ENCODE results near the gene RRP9.

The RRP9 gene

DNA sequence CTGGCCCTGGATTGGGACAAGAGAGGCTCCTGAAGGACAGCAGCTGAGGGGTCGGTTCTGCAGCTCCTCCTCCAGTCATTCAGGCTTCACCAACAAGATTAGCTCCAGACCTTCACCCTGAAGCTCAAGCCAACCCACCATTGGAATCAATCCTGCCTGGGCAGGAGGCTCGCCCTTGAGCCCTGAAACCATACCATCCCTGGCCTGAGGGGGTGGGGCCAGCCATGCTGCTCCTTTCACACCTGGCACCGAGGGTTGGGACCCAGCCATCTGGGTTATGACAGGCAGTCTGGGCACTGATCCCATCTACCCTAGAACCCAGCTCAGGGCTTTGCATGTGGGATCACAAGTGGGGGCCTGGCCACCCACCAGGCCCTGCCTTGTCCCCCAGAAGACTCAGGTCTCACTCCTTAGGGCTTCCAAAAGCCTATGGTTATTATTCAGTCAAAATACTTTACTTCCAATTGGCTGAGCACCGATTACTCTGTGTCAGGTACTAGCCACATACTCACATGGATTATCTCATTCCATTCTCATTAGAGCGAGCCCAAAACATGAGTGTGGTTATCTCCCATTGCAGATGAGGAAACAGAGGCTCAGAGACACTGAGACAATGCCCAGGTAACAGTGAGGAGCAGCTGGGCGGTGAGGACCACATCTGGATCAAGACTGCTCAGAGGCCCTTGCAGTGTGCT, 29.0 kb upstream of the RRP9 start:
- DNase-seq = no peak

DNA sequence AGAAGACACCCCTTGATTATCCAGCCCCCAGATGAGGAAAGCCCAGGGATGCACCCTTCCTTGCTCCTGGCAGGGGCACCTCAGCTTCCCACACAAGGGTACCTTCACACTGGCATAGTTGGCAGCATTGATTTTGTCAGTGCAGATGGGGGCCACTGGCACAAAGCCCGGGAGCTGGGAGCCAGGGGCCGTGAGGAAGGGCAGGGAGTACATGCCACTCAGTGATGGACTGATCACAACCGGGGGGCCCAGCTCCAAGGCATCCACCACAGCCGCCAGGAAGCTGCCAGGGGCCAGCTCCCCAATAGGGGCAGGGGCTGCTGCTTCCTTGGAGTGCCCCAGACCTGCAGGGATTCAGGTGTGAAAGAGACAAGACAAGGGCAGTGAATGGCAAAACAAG, 28.1 kb upstream of the RRP9 start:
- DNase-seq = no peak

DNA sequence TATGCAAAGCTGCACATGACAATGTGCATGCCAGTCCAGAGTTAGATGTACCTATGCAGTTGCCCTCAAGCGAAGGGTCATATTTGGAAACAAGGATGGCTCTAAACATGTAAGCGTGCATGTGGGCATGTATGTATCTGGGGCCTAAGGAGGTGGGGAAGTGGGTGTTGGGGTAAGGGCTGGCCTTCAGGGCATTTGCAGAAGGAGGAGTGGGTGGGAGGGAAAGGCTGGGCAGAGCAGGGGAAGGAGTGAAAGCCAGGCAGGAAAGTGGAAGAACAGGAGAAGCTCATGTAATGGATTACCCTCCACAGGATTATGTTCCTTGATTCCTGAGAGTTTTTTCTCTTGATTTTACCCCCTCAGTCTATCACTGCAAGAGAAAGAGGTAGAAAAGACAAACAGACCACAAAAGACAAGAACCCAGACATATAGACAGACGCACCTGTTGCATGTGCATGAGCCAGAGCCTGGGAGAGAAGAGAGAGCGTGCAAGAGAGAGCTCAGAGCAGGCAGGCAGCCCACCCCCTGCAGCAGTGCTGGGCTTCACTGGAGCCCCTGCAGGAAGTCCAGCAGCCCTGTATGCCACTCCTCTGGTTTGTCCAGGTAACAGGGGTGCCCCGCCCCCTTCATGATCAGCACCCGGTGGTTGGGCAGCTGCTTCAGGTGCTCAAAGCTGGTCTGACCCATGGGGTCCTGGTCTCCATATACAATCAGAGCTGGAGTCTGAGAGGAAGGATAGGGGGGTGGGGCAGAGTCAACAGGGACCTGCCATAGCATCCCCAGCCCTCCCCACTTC, 27.4 kb upstream of the RRP9 start:
- DNase-seq = no peak

DNA sequence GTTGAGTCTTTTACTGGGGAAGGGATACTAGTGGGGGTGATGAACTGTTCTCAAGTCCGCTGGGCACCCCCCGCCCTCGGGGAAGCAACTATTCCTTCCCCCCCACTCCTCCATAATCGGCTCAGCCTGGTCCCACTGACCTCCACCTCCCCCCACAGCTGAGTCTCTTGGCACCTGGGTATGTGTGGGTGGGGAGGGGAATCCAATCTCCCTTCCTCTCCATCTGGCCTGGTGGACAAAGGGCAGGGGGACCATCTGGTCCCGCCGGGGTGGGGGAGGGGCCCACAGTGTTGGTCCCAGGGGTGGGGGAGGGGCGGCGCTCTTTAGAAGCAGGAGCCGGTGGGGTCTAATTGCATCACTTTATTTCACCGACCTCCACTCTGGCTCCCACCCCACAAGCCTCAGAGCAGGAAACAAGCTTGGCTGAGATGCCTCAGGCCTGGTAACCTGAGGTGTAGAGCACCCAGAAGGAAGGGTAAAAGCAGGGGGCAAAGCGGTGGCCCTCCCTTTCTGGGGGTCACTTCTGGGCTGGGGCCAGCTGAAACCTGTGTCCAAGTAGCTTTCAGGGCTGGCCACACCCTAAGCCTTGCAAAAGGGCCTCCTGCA, 26.6 kb upstream of the RRP9 start:
- DNase-seq = no peak

DNA sequence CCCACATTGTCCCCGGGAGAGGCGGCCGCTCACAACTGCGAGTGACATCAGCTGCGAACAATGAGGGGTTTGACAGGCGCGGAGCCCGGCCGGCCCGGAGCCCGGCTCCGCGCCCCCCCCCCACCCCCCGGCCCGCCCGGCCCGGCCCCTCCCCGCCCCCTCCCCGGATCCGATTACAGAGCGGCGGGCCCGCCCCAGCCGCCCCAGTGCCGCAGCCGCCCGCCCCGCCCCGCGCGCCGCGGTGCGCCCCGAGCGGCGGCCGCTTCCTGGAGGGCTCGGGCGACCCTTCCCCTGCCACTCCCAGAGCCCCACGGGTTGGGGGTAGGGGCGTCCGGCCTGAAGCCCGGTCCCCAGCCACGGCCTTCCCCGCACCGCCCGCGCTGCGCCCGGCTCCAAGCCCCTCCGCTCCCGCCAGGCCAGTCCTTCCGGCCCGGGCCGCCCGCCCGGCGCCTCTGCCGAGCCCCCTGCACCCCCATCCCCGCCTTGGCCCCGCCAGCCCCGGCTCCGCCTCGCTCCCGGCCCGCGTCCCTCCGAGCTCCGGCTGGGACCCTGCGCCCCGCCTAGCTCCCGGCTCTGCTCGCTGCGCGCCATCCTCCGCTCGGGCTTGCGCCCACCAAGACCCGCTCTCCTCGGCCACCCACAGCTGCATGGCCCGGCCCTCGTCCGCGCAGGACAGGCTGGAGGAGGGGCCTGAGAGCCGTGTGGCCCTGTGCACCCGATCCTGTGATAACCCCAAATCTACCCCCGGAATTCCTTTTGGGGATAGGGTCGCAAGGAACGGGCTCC, 25.9 kb upstream of the RRP9 start, which contains the start of gene PCBP4:
Gene PCBP4 (minus strand): TSS at position 71 of the 786 bp plus-strand sequence. CDS start 6,214 bp downstream, outside the sequence.
- DNase-seq = no peak

DNA sequence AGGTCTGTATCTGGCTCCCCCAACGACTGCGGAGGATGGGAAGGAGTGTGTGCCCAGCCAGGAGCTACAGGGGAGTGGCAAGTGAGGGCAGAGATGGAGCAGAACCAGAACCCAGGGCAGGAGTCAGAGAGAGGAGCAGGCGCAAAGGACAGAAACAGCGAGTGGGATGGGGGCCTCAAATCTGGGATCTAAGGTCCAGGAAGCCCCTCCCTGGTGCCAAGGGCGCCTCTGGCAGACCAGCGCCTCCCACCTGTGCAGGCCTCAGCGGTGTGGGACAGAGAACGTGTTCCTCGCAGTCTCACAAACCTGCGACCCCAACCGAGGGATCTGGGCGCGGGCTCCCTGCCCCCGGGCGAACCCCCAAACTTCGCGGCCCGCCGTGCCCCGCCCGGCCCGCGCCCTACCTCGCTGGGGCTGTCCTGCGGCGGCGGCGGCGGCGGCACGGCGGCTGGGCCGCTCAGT, 25.2 kb upstream of the RRP9 start:
- no peak for DNase-seq

DNA sequence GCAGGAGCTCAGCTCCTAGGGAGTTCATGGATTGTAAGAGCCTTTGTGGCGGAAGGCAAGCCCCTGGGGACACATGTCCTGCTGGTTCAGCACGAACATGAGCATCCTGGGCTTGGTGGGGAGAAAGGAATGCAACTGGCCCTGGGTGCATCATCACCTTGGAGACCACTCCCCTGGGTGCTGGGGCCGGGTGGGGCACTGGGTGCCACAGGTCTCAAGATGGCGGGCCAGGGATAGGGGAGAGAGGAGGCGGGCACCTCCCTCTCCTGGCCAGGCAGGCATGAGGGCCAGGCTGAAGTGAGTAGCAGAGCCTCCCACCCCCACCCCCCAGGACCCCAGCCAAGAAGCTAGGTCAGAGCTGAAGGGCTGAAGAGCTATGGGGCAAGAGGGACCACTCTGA, 24.8 kb upstream of the RRP9 start:
- DNase-seq = no peak

DNA sequence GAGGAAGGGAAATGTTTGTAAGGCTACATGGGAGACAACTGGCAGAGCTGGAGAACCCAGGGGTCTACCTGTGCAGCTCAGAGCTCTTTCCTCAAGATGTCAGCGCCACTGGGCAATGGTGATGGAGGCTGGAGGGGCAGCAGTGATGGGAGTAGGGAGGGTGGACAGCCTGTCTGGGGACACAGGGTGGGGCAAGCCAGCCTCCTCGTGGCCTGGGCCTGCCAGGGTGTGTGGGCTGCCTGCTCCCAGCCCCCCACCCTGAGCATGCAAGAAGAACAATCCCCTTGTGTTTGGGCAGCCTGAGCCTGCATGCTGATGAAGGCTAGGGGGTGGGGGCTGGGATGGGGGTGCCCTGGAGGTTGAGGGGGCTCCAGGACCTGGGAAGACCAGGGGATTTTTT, 24.3 kb upstream of the RRP9 start:
- no peak for DNase-seq

DNA sequence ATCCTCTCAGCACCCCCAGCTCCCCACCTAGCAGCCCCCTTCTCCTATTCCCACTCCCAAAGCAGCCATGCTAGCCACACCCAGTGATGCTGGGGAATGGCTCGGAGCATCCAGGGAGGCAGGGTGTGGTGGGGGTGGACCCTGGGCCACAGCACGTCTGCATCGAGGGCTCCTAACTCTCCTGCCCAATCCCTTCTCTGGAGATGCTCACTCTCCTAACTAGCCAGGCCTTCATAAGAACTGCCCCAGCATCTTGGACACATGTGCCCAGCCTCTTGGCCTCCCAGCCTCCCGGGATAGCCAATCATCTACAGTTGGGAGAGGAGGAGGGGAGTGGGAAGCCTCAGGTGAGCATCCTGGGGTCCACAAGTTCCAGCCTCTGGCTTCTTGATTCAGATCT, 22.8 kb upstream of the RRP9 start:
- DNase-seq = no peak

DNA sequence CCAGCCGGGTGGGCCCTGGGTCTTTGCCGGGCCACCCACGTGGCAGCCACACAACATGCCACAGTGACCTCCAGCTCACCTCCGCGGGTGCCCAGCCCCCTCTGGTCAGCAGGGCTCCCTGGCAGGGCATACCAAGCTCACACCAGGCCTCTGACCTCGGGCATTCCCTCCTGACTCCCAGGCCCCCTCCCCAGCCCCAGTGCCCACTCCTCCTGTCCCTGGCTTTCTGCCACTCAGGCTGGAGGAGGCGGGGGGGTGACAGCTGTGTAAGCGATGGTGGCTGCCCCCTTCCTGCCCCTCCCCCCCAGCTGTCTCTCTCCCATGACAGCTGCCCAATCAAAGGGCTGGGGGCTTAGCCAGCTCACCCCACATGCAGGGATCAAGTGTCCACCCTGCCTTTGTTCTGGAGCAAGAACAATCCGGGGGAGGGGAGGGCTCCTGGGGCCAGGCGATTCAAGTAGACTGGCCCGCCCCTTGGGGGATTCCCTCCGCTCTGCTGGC, 22.3 kb upstream of the RRP9 start:
- DNase-seq = no peak

DNA sequence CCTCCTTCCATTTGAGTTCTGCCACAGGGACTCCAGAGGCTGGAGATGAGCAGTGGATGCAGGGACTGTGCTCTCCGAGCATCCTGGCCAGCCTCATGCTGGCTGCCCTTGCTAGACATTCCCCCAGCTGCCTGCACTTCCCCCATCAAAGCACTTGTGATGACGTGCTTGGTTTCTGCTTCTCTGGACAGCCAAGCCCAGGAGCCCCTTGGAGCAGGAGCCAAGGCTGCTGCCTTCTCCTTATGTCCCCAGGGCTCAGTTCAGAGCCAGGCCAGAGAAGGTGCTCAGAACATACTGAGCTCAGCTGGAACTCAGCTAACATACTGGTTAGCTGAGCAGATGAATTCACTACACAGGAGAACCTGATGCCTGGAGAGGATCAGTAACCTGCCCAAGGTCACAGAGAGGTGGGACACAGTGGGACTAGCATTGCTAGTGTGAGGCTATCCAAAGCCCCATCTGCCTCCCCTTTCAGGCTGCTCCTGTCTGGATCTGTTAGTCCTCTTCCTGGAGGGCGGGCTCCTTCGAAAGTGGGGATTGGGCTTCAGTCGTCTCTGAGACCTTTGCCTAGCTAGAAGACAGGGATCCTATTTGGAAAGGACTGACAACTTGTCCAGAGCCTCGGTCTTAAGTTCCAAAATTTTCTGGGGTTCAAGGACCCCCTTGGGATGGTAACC, 21.3 kb upstream of the RRP9 start:
- DNase-seq = no peak

DNA sequence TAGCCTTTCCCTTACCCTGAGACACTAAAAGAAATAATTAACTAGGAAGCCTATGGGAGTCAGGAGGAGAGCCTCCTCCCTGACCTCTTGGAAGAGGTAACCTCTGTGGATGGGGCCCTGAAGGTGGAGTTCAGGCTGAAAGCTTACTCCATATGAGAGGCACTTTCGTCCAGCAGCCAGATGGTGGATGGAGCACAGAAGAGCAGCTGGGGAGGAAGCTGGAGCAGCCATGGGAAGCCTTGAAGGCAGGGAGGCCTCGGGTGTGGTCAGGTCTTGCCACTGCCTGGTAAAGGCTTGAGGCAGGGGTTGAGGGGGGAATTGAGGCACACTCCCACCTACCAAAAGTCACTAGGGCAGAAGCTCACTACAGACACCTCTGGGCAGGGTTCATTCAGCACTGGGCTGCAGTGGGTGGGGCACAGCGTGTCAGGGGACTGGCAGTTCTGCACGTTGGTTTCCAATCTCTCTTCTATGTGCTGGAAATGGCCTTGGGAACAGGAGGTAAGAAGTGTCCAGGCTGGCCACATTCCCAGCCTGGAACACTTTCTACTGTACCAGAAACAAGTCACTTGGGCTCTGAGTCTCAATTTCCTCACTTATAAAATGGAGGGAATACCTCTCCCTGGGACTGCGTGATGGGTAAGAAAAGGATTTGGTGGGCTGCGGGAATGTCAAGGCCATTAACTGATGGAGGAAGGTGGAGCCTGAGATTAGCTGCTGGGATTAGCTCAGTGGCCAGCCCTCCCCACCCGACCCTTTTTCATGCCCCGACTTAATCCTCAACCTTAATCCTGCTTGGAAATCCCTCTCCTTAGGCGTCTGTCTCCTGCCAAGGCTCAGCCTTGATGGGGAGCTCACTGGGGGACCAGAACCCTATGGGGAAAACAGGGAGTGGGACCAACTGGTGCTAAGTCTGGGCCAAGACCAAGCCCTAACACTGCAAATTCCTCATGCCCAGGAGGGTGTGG, 20.2 kb upstream of the RRP9 start:
- no peak for DNase-seq

DNA sequence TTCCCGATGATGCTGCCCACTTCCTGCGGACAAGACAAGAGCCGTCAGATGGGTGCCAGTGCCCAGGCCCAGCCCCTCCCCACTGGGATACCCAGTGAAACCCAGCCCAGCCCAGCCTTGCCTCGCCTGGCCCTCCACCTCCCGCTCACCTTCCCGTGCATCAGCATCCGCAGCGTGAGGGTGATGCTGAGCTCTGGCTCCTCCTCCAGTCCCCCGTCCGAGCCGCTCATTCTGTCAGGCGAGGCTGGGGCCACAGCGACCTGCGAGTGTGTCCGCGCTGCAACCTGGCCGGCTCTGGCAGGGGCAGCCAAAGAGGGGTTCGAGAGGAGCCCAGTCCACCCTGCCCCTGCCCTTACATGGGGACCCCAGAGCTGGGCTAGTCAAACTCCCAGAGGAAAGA, 19.3 kb upstream of the RRP9 start:
- DNase-seq = no peak

DNA sequence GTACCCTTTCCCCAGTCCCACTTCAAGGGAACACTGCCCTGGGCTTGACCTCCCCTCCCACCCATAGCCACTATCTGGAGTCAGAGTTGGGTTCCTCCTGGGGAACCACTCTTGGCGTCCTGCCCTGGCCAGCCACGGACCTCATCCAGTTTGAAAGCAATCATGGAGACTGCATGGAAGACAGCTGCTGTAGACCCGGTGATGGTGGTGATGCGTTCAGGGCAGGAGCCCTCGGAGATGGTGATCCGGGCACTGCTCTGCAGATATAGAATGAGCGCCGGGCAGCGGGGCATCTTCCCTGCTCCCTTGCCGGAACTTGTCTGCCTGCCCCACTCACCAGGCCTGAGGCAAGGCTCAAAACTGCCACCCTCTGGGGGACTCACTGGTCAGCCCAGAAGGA, 18.7 kb upstream of the RRP9 start:
- DNase-seq = no peak

DNA sequence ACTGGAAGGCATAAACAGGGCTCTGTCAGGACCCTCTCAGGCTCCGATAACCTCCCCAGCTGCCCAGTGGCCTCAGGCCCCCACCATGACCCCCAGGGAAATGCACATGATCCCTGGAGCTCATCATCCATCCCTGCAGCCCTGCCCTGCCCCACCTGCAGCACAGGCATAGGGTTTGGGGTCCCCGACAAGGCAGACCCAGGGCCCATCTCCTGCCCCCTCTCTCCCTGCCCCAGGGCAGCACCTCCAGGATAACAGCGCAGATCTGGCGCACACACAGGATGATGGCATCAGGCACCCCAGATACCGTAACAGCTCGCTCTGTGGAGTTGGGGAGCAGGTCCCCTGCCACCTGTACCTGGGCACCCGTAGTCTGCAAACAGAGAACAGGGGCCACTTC, 17.9 kb upstream of the RRP9 start:
- DNase-seq = no peak

DNA sequence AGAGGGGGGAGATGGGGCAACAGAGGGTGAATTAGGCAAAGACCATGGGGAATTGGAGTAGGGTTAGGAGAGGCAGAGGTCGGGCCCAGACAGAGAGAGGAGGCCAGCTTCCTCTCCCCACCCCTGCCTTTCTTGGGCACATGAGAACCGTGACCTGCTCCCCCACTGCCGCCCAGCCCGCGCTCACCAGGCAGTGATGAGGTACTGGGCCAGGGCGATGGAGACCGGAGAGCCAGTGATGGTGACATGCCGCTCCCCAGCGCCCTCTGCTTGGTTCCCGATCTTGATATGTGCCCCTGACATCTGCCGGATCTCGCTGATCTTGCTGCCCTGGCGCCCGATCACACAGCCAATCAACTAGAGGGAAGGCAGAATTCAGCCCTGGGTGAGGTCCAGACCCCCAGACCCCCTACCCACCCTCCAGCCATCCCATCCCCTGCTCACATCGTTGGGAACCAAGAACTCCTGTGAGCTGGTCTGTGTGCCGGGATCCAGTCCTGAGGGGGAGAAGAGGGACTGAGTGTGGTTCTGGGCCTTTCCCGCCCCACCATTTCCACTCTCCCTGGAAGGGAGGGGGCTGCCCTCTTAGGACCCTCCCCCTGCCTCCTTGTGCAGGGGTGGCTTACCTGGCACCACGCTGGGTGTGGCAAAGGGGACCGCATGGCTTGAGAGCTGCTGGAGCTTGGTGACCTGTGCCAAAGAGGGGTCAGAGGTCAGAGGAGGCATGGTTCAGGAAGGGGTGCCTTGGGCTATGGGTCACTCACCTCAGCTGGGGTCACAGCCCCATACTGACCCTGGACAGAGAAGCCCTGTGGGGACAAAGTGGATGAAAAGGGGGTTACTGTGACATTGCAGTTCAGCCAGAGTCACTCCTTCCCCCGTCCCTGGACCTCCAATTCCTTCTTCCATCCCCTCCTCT, 17.2 kb upstream of the RRP9 start:
- no peak for DNase-seq

DNA sequence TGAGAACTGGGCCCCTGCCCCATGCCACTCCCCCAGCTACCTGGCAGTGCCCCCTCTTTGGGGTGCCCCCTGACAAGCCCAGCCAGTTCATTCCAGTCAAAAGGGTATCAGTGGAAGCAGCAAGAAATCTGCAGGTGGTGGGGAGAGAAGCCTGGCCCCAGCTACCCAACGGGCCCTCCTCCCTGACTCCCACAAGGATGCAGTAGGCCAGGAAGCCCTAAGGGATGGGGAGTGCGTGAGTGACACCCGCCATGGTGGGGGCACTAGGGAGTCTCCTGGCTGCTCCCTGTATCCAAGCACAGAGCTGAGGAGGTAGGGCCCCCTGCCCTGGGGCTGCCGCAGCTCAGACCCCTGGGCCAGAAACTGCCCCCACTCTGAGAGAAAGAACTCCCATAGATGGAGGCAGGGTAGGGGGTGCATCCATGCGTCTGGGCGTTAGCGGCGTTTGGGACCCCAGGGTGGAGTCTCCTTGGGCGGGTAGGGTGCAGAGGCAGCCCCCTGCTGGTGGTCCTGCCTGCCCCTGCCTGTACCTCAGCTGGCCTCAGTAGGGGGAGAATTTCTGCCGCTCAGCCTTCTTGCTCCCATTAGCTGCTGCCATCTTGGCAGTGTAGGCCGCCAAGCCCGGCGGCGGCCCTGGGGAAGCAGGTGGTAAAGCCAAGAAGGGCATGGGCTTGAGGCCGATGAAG, 16.0 kb upstream of the RRP9 start:
- DNase-seq = no peak

DNA sequence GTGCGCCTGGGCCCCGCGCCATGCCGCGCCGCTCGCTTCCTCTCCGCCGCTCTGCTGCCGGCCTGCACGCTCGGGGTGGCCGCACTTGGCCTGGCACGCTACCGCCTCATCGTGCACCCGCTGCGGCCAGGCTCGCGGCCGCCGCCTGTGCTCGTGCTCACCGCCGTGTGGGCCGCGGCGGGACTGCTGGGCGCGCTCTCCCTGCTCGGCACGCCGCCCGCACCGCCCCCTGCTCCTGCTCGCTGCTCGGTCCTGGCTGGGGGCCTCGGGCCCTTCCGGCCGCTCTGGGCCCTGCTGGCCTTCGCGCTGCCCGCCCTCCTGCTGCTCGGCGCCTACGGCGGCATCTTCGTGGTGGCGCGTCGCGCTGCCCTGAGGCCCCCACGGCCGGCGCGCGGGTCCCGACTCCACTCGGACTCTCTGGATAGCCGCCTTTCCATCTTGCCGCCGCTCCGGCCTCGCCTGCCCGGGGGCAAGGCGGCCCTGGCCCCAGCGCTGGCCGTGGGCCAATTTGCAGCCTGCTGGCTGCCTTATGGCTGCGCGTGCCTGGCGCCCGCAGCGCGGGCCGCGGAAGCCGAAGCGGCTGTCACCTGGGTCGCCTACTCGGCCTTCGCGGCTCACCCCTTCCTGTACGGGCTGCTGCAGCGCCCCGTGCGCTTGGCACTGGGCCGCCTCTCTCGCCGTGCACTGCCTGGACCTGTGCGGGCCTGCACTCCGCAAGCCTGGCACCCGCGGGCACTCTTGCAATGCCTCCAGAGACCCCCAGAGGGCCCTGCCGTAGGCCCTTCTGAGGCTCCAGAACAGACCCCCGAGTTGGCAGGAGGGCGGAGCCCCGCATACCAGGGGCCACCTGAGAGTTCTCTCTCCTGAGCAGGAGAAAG, 14.4 kb upstream of the RRP9 start:
- DNase-seq = no peak
